GM18868 (cell line): ENCODE measurements around the gene C1QTNF9B.
"Not testable (repeated sequence)": the region's sequence is repeated elsewhere in the genome, so short reads cannot be mapped to it uniquely, and the experiment has no call there.

Source experiments
- ATAC-seq: cut with Tn5 transposase; IDR thresholded peaks from one replicate; pipeline ENCODE4 v1.9.1; 2021; ENCODE audit warnings: mild to moderate bottlenecking, moderate library complexity; ENCODE audit not compliant: unreplicated experiment

Gene C1QTNF9B

DNA sequence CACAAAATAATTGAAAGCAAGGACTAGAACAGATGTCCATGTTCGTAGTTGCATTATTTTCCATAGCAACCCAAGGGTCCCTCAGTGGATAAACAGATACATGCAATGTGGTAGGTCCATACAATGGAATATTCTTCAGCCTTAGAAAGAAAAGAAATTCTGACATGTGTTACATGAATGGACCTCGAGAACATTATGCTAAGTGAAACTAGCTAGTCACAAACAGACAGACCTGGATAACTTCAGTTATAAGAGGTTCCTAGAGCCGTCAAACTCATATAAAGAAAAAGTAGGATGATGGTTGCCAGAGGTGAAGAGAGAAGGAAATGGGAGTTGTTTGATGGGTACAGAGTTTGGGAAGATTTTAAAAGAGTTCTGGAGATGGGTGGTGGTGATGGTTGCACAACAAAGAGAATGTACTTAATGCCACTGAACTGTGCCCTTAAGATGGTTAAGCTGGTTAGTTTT is at the start of gene C1QTNF9B:
TSS of gene C1QTNF9B (minus strand) at position 51 of the 468 bp plus-strand sequence.
- not testable (repeated sequence) for ATAC-seq

DNA sequence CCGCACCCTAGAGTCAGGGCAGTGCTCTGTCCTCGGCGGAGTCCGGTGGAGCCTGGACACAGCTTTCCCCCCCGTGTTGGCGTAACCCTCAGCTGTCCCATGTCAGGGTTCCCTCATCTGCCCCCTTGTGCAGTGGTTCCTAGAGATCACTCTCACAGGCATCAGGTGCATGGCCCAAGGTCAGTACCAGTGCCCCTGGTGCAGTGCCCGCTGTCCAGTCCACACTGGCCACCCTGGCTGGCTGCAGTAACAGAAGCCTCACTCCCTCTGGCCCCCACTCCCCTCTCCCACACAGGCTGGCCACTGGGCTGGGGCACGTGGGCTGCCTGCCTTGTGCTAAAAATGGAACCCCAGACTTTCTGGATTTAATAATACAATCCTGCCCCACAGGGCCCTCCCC is 49.6 kb upstream of the C1QTNF9B start:
- no peak for ATAC-seq

DNA sequence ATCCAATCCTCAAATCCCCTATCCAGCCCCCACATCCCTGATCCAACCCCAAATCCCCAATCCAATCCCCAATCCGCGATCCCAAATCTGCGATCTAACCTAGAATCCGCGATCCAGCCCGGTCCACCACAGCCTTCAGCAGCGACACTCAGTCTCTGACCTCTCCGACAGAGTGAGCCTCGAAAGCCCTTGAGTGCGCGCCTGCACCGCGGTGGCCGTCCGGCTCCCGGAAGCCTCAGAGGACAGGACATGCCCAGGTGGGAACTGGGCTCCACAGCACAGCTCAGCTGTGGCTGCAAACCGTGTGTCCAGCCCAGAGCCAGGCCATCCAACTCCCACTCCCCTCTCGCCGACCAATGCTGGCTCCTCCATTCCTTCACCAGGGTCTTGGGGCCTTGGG is 48.8 kb upstream of the C1QTNF9B start:
- ATAC-seq, result no peak

GRCh38 chr13:23945612-23946011 is 48.3 kb upstream of the C1QTNF9B start:
- ATAC-seq, result no peak

DNA sequence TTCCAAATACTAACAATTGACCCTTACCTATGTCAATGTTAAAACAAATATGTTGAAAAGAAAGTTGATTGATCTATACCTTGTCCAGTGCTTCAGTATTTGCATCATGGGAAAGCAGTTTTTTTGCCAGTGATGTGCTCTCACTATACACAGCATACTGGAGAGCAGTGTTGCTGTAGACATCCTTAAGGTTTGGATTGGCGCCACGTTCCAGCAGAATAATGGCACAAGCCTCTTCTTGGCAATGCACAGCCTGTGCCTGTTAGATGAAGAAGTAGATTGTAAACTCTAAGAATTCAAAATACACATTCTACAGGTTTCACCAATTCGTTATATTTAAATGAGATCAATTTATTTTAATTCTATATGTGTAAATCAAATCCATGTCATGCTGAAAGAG is 43.9 kb upstream of the C1QTNF9B start:
- ATAC-seq, result no peak

DNA sequence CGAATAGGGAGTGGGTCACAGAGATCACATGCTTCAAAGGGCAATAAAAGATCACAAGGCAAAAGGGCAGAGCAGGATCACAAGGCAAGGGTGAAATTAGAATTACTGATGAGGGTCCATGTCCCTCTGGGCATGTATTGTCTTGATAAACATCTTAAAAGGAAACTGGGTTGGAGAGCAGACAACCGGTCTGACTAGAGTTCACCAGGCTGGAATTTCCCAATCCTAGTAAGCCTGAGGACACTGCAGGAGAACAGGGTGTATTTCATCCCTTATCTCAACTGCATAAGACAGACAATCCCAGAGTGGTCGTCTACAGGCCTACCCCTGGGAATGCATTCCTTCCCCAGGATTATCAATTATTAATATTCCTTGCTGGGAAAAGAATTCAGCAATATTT is 42.4 kb upstream of the C1QTNF9B start:
- not testable (repeated sequence) for ATAC-seq

DNA sequence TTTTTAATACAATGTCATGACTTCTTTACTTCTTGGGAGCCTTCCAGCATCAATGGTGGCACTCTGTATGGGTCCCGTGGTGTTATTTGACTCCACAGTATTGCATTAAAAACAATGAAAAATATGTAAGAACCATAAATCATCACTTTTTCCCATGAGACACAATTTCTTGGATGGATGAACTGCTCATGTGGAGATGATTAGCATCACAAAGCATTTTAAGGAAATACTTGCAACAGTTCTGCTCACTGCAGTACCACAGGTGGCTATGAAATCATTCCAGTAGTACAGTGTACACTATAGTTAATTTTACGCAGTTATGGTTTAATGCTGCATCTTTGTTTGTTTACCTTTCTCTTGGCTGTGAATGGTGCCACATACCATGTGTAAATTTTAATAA is 37.2 kb upstream of the C1QTNF9B start:
- ATAC-seq, result no peak

DNA sequence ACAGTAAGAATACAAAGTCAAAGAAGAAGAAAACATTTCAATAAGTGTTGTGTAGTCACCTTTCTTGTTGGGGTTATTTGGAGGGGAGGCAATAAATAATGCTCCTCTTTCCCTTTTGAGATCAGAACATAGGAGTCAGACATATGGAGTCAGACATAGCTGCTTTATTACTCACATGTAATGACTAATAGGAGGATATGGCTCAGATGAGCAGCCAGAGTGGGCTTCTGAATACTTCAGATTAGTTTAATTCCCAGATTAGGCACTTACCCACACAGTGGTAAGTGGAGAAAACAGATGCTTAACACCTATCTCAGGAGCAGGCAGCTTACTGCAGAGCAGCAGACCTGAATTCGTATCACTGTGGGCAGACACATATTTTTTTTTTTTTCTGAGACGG is 31.7 kb upstream of the C1QTNF9B start:
- no peak for ATAC-seq

DNA sequence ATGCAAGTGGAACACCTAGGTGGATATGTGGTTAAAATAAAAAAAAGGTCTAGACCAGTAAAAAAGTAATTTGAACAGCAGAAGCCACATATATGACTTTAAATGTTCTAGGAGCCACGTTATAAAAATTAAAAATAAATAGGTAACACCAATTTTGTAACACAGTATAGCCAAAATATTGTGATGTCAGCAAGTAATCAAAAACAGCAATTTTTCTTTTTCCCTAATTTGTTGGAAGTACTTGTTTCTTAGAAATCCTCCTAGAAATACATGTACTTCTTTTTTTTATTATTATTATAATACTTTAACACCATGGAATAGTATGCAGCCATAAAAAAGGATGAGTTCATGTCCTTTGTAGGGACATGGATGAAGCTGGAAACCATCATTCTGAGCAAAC is 25.7 kb upstream of the C1QTNF9B start:
- no peak for ATAC-seq

- no peak for ATAC-seq
Measured at GRCh38 chr13:23922005-23922932, 25.0 kb upstream of the C1QTNF9B start.

DNA sequence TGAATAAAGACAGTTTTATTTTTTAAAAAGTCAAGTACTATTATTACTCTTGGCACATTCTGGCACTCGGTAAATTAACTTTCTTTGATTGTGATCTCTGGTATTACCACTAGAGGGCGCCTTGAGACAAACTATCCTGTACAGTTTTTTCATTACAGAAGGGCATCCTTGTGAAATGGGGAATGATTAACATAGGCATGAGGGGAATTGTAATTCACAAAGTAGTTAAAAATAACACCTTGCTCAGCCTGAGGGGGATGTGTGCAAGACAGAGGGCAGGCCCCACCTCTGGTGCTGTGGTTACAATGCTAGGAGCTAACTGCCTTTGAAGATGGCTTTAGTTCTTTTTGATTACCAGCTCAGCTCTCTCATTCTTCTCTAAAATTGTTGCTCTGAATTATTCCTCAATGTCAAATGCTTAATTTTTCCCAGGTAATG is 24.2 kb upstream of the C1QTNF9B start:
- ATAC-seq, result no peak

DNA sequence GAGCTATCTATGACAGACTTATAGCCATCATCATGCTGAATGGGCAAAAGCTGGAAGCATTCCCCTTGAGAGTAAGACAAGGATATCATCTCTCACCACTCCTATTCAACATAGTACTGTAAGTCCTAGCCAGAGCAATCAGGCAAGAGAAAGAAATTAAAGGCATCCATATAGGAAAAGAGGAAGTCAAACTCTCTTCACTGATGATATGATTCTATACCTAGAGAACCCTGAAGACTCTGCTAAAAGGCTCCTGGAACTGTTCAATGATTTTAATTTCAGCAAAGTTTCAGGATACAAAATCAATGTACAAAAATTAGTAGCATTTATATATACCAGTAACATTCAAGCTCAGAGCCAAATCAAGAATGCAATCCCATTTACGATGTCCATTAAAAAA is 21.7 kb upstream of the C1QTNF9B start:
- ATAC-seq, result no peak

- ATAC-seq, result no peak
Measured at GRCh38 chr13:23918208-23918607, 20.9 kb upstream of the C1QTNF9B start.

GRCh38 chr13:23915308-23915707 is 18.0 kb upstream of the C1QTNF9B start:
- ATAC-seq, result no peak

GRCh38 chr13:23912469-23912868 is 15.2 kb upstream of the C1QTNF9B start:
- no peak for ATAC-seq

GRCh38 chr13:23909606-23910005 is 12.3 kb upstream of the C1QTNF9B start:
- ATAC-seq, result no peak

- no peak for ATAC-seq
Measured at GRCh38 chr13:23905766-23906165, 8.5 kb upstream of the C1QTNF9B start.

DNA sequence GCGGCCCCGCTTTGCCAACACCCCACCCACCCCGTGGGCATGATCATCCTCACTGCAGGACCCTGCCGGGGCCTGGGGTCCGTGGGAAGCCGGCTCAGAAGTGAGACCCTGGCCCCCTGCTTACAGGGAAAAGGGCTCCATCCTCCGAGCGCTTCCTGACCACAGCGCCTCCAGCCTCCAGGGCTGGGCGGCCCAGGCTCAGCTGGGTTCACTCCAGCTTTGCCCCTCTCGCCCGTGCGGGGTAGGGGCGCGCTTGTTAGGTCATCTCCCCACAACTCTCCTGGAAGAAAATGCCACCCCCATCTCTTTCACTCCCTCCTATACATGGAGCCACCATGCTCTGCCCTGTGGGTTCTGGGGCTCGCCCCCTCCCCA is 6.6 kb upstream of the C1QTNF9B start:
- ATAC-seq, result no peak

GRCh38 chr13:23902975-23903905 is 5.9 kb upstream of the C1QTNF9B start:
- ATAC-seq, result no peak

DNA sequence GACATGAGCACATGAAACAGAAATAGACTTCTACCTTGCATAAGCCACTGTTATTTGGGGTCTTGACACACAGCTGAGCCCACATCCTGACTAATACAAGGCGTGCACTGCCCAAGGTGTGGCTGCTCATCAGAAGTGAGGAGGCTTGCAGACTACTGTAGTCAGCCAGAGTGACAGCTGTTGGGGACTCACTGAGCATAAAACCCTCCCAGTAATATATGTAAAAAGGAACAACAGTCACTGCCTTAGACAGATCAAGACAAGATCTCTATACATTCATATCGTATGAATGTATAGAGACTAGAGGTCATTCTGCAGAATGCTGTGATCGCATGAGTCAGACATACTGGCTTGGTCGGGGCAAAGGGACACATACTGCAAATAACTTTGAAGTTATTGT is 4.1 kb upstream of the C1QTNF9B start:
- ATAC-seq, result peak; percentile 57

GRCh38 chr13:23899555-23899954 is 2.3 kb upstream of the C1QTNF9B start:
- no peak for ATAC-seq

DNA sequence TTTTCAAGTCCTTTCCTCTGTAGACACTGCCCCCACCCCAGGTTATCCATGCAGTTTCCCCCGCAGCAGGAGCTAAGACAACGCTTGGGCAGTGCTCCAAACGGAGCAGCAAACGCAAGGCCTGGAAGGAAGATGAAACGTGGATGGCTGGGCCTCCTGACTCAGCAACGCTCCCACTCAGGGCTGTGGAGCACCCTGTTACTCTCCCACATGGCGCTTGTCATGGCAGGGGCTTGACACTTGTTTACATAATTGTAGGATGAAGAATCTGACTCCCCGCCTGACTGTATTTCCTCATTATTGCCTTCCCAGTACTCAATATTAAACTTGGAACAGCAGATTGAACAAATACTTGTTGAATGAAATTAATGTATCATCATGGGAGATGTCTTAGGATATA is 799 bp upstream of the C1QTNF9B start:
- ATAC-seq, result no peak
